NCI-H2227 (cell line): ENCODE data around the gene PRAMEF12.
"Not testable (repeated sequence)": the region's sequence is repeated elsewhere in the genome, so short reads cannot be mapped to it uniquely, and the experiment has no call there.

Source experiments
- DNase-seq: peaks from one replicate; lab custom pipeline; 2025; ENCODE audit not compliant: unreplicated experiment; lab: John Stamatoyannopoulos, UW

The PRAMEF12 gene

DNA sequence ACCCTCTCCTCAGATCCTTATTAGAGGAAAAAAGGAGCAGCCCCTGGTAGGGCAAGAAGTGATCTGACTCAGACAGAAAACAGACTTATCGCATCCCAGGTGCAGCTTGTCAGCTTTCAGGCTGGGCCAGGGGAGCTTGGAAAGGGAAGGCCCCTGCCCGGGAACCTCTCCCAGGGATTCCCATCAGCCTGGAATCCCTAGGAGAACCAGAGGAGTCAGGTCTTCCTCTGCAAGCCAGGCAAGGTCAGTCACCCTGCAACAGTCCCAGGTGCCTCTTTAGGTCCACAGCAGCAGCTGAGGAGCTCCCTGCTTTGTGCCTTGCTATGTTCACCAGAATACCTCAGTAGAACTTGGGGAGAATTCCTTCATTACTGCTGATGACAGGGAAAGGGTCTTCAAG is 2.9 kb upstream of the PRAMEF12 start:
- no peak for DNase-seq

DNA sequence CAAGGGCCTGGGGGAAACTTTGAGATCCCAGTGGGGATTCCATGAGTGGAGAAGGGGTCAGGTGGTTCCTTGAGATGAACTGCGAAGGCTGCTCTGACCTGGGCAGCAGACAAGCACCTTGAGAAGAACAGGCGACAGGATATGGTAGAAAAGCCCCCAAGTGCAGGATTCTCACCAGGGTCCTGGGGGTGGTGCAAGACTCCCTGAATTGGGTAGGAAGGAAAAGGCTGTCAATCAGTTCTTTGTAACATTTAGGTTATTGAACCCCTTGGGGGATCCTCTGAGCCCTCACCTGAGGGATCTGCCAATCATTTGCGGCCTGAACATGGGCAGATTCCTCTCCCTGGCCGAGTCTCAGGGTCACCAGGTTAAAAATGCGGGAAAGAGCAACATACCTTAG is 2.4 kb upstream of the PRAMEF12 start:
- DNase-seq: no peak

DNA sequence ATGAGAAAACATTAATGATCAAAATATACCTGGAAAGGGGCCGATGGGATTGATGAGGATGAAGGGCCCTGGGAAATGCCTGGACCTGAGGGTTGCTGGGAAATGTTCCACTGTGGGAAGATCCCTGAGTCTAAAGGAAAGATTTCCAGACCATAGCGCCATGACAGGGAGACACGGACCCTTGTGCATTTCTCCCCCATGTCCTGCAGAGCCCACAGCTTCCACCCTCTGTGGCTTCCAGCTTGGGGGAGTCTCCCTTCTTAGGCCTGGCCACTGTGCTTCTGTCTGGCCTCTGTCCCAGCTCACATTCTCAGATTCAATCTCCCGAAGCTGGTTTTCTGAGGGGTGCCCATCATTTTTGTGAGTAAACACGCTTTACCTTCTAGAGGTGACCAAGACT is 1.0 kb upstream of the PRAMEF12 start:
- DNase-seq: no peak

DNA sequence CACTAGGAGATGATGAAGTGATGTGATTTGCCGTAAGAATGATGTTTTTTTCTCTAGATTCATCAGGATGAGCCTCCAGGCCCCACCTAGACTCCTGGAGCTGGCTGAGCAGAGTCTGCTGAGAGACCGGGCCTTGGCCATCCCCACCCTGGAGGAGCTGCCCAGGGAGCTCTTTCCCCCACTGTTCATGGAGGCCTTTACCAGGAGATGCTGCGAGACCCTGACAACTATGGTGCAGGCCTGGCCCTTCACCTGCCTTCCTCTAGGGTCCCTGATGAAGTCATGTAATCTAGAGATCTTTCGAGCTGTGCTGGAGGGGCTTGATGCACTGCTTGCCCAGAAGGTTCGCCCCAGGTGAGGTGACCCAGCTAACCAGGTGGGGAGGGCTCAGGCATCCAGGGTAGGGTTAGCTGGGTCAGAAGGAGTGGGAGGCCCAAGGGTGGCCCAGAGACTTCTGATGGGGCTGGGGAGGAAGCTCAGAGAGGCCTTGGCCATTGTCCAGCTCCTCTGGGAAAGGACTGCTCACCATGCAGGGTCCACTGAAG is 1.3 kb downstream of the PRAMEF12 start:
- DNase-seq: no peak

DNA sequence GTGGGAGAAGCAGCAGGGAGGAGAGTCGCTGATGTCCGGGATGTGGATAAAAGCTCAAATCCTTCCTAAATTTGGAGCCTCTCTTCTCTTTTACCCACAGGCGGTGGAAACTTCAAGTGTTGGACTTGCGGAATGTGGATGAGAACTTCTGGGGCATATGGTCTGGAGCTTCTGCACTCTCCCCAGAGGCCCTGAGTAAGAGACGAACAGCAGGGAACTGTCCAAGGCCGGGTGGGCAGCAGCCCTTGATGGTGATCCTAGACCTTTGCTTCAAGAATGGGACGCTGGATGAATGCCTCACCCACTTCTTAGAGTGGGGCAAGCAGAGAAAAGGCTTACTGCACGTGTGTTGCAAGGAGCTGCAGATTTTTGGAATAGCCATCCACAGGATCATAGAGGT is 1.9 kb downstream of the PRAMEF12 start:
- DNase-seq: no peak

DNA sequence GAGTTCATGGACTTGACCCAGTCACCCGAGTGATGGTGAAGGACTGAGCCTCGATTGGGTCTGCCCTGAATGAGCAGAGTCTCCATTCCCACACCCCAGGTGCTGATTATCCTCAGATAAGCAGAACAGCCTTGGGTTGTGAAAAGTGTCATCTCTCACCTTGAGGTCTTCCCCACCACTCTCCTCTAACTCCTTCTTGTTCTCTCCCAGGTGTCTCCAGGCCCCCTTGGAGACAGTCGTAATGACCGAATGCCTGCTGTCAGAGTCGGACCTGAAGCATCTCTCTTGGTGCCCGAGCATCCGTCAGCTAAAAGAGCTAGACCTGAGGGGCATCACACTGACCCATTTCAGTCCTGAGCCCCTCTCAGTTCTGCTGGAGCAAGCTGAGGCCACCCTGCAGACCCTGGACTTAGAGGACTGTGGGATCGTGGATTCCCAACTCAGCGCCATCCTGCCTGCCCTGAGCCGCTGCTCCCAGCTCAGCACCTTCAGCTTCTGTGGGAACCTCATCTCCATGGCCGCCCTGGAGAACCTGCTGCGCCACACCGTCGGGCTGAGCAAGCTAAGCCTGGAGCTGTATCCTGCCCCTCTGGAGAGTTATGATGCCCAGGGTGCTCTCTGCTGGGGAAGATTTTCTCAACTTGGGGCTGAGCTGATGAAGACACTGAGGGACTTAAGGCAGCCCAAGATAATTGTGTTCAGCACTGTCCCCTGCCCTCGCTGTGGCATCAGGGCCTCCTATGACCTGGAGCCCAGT is 3.4 kb downstream of the PRAMEF12 start:
- no peak for DNase-seq

DNA sequence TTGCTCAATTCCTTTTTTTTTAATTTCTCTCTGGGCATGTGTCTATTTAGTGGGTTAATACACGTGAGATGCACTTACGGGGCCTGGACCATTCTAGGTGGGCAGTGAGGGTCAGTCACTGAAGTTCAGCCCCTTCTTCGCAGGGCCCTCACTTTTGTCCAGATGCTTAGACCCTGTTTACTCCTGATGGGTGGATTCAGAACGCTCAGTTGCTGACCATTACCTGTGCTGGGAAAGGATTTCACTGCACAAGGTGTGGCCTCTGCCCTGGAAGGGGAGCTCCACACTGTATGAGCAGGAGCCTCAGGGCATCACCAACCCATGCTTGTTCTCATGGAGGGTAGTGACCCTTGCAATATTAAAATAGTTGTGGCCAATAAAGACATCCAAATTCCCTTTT is 4.5 kb downstream of the PRAMEF12 start:
- DNase-seq: no peak

DNA sequence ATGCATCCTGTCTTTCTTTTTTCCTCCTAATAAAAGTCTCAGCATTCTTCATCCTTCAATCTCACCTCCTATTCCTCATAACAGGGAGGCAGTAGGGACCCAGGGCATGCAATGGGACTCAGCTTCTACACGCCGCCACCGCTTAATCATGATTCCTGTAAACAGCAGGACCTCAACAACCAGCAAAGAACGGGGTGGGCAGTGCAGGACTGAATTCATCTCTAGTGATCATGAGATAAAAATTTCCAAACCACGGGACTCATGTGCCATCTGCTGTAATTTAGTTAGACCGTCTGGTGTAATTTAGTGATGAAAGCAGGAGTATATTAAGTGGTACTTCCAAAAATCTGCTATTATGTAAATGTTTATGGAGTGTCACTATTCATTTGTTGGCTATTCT is 5.4 kb downstream of the PRAMEF12 start:
- no peak for DNase-seq

DNA sequence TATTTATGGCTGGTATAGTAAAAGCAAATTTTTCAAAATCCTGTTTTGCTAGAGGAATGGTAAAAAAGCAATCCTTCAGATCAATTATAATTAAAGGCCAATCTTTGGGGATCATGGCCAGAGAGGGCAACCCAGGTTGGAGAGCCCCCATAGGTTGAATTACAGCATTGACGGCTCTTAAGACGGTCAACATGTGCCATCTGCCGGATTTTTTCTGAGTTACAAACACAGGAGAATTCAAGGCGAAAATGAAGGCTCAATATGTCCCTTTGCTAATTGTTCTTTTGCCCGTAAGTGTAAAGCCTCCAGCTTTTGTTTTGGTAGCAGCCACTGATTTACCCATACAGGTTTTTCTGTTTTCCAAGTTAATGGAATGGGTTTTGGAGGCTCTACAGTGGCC is 8.0 kb downstream of the PRAMEF12 start:
- DNase-seq: not testable (repeated sequence)

DNA sequence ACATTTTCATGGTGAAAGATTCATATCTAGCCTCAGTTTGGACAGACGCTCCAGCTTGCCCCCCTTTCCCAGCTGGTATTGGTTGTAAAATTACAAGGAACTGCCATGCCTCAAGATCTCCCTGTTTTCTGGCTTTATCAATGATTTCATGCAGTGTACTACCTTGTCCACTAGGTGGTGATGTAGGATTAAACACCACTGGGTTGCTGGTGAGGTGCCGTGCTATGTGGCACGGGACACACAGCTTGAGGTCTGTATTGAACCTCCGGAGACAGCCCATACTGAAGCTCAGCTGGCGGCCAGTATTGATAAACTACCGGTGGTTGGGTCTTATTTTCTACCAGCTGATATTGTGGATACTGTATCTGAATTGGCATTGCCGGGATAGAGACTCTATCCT is 10.2 kb downstream of the PRAMEF12 start:
- not testable (repeated sequence) for DNase-seq

DNA sequence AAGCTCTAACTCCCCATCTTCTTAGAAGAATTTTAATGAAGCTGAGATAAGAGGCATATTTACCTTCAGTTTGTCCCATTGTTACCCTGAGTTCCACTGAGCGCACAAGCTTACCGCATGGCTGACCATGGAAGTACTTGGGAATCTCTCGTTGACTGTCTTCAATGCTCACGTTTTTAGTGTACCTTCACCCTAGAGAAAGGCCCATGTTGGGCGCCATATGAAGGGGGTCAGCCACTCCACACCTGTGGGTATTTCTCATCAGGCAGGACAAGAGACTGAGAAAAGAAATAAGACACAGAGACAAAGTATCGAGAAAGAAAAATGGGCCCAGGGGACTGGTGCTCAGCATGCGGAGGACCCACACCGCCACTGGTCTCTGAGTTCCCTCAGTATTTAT is 11.2 kb downstream of the PRAMEF12 start:
- DNase-seq: not testable (repeated sequence)

DNA sequence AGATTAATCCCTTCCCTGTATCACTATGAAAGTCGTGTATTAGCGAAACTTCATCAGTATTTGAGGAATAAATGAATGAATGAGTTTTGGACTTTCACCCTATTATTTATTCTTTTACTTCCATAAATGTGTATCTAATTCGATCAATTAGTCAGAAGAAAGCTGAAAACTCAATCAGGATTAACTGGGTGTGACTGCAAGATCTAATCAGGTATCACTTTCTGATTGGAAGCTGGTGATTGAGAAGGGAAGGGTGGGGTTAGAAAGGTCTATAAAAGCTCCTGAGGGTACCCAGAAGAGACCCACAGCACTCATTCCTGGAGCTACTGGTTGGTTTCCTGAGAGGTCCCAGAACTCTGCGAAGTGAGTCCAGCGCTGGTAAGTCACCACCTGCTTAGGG is 17.6 kb downstream of the PRAMEF12 start, which contains the start of gene PRAMEF1:
Gene PRAMEF1 (plus strand): TSS at position 301 of the 400 bp plus-strand sequence. CDS start 1,831 bp downstream, outside the sequence.
- not testable (repeated sequence) for DNase-seq

DNA sequence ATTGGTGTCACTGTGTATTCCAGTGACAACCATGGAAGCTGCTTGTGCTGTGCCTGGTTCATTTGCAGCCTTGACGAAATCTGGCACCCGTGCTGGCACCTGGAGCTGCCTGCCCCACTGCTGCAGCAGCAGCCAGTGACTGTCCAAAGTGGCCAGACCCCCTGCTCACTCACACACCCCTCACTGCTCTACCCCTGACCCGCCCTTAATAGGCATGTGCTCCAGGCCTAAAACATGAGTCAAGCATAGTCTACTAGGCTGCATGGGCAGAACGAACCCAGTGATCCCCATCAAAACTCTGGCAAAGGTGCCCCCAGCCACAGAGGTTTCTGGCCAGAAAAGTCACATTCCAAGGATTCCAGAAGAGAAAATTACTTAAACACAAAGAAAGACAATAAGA is 25.4 kb downstream of the PRAMEF12 start:
- DNase-seq: no peak

DNA sequence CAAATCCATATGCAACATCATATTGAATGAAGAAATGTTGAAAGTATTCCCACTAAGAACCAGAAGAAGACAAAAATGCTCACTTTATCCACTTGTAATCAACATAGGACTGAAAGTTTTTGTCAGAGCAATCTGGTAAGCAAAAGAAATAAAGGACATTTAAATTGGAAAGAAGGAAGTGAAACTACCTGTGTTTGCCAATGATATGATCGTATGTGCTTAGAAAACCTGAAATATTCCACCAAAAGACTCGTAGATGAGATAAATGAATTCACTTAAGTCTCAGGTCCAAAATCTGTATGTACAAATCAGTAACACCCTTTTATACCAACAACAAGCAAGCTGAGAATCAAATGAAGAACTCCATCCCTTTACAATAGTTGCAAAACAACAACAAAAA is 26.2 kb downstream of the PRAMEF12 start:
- DNase-seq: no peak

DNA sequence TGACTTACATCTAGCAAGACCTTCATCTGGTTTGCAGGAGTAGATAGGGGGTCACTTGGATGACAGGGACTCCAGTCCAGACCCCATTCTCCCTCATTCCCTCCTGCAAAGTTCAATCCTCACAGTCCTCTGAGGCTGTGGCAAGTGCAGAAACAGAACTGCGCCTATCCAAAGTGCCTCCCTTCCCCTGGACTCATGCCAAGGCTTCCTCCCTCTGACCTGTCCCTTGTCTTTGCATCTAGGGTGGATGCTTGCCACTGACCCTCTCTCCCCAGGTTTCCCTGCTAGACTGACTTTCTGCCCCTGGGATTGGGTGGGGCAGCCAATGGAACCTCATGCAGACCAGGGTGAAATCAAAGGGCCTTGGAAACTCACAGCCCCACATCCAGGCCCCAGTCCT is 36.4 kb downstream of the PRAMEF12 start:
- no peak for DNase-seq

DNA sequence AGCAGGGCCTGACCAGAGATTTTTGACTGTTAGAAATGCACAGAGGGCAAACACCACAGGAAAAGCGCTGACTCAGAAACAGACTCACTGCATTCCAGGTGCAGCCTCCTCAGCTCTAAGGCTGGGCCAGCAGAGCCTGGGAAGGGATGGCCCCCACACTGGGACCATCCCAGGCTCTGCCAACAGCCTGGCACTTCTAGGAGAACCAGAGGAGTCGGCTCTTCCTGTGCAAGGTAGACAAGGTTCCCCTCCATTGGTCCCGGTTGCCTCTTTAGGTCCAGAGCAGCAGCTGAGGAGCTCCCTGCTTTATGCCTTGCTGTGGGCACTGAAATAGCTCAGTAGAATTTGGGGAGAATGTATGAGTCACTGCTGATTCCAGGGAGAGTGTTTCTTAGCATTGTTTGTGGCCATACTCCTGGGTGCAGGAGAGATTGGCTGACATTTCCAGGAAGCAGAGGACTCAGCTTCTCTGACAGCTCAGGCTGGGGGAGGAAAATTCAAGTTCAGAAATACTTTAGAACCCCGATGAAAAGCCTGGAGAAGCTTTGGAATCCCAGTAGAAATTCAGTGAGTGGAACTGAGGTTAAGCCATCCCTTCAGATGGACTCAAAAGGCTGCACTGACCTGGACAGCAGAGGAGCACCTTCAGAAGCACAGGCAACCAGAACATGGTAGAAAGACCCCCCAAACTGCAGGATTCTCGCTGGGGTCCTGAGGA is 37.3 kb downstream of the PRAMEF12 start:
- DNase-seq: no peak

DNA sequence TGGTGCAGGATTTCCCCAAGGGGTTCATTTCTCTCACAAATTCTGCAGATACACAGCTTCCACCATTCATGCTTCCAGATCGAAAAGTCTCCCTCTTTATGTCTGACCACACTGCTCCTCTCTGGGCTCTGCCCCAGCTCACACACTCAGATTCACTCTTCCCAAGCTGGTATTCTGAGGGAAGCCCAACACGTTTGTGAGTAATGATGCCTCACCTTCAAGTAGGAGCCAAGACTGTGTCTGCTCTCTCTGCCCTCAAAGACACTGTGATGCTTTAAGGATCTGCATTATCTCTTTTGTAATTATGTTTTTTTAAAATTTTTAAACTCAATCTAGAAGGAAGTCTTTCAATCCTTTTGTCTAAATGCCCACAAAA is 37.9 kb downstream of the PRAMEF12 start:
- DNase-seq: no peak

DNA sequence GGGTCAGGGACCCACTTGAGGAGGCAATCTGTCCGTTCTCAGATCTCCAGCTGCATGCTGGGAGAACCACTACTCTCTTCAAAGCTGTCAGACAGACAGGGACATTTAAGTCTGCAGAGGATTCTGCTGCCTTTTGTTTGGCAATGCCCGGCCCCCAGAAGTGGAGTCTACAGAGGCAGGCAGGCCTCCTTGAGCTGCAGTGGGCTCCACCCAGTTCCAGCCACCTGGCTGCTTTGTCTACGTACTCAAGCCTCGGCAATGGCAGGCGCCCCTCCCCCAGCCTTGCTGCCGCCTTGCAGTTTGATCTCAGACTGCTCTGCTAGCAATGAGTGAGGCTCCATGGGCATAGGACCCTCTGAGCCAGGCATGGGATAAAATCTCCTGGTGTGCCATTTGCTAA is 45.5 kb downstream of the PRAMEF12 start:
- DNase-seq: not testable (repeated sequence)
